Astrocyte (in vitro differentiated cells and primary cell): ENCODE data around the gene MAPK10. TPM values are rescaled to one million over a fixed set of nuclear protein-coding genes. Genes with fewer than 3 reads are reported as not detected.

Experiments used
- DNase-seq: peaks from one replicate; pipeline ENCODE4 v3.0.0-alpha.2; 2010; ENCODE audit warnings: low read depth
- FAIRE-seq: peaks from 2 replicates; lab custom pipeline; 2011; peaks lifted over from hg19 to GRCh38; lab: Jason Lieb, UNC
- H2AFZ ChIP-seq: 2 replicates; pipeline ENCODE4 v1.6.0; 2012; ENCODE audit warnings: low read depth, low read length, inconsistent platforms
- H3K27ac ChIP-seq: 2 replicates; pipeline ENCODE4 v1.5.1; 2011; ENCODE audit warnings: low read depth, low read length, inconsistent platforms
- H3K27me3 ChIP-seq: 2 replicates; pipeline ENCODE4 v1.6.0; 2011; ENCODE audit warnings: low read length, inconsistent platforms; ENCODE audit not compliant: insufficient read depth
- H3K36me3 ChIP-seq: 2 replicates; pipeline ENCODE4 v1.5.1; 2011; ENCODE audit warnings: low read length, inconsistent platforms; ENCODE audit not compliant: insufficient read depth
- H3K4me1 ChIP-seq: 2 replicates; pipeline ENCODE4 v1.5.1; 2011; ENCODE audit warnings: low read length, inconsistent platforms; ENCODE audit not compliant: insufficient read depth
- H3K4me2 ChIP-seq: 2 replicates; pipeline ENCODE4 v1.6.0; 2012; ENCODE audit warnings: low read length, inconsistent platforms
- H3K4me3 ChIP-seq: 2 replicates; pipeline ENCODE4 v1.5.1; 2011; ENCODE audit warnings: low read depth, mild to moderate bottlenecking, low read length, inconsistent platforms; ENCODE audit not compliant: insufficient read depth
- H3K79me2 ChIP-seq: 2 replicates; pipeline ENCODE4 v1.6.0; 2012; ENCODE audit warnings: mild to moderate bottlenecking, low read length, inconsistent platforms; ENCODE audit not compliant: insufficient read depth
- H3K9ac ChIP-seq: 2 replicates; pipeline ENCODE4 v1.6.0; 2012; ENCODE audit warnings: mild to moderate bottlenecking, low read length, inconsistent platforms
- H3K9me3 ChIP-seq: 2 replicates; pipeline ENCODE4 v1.5.1; 2012; ENCODE audit warnings: low read depth, mild to moderate bottlenecking, low read length, inconsistent platforms; ENCODE audit not compliant: insufficient read depth
- H4K20me1 ChIP-seq: 2 replicates; pipeline ENCODE4 v1.6.0; 2012; ENCODE audit warnings: low read length, inconsistent platforms; ENCODE audit not compliant: insufficient read depth
- H3K27ac Mint-ChIP-seq: one replicate; pipeline ENCODE4 v1.8.0; 2021; ENCODE audit warnings: mild to moderate bottlenecking, mixed read lengths; ENCODE audit not compliant: unreplicated experiment
- H3K27me3 Mint-ChIP-seq: one replicate; pipeline ENCODE4 v1.8.0; 2021; ENCODE audit warnings: low read depth, mixed read lengths; ENCODE audit not compliant: unreplicated experiment
- H3K36me3 Mint-ChIP-seq: one replicate; pipeline ENCODE4 v1.8.0; 2021; ENCODE audit warnings: low read depth, mixed read lengths; ENCODE audit not compliant: unreplicated experiment
- H3K4me1 Mint-ChIP-seq: one replicate; pipeline ENCODE4 v1.8.0; 2021; ENCODE audit warnings: low read depth, mixed read lengths; ENCODE audit not compliant: unreplicated experiment
- H3K4me3 Mint-ChIP-seq: one replicate; pipeline ENCODE4 v1.8.0; 2021; ENCODE audit warnings: mild to moderate bottlenecking, moderate library complexity, mixed read lengths; ENCODE audit not compliant: unreplicated experiment
- H3K9me3 Mint-ChIP-seq: one replicate; pipeline ENCODE4 v1.8.0; 2021; ENCODE audit warnings: mild to moderate bottlenecking, mixed read lengths; ENCODE audit not compliant: unreplicated experiment
- EZH2 ChIP-seq: IDR thresholded peaks from 2 replicates; pipeline ENCODE4 v1.6.1; 2012; ENCODE audit warnings: mild to moderate bottlenecking, low read length, inconsistent platforms; ENCODE audit not compliant: insufficient read depth
- total RNA-seq: library from RNA; stranded (reverse); gene quantifications from 2 replicates; pipeline ENCODE4 v1.2.1, GENCODE V29; 2021
- TF ChIP-seq, protein P1 (sequence below): IDR thresholded peaks from 2 replicates; pipeline ENCODE4 v1.5.1; 2011; ENCODE audit warnings: low read depth, mild to moderate bottlenecking, inconsistent platforms, low read length, moderate library complexity; ENCODE audit not compliant: insufficient read depth

MAPK10 gene
- total RNA-seq, 1 donor from 2014 or later, result 7.5 TPM

DNA sequence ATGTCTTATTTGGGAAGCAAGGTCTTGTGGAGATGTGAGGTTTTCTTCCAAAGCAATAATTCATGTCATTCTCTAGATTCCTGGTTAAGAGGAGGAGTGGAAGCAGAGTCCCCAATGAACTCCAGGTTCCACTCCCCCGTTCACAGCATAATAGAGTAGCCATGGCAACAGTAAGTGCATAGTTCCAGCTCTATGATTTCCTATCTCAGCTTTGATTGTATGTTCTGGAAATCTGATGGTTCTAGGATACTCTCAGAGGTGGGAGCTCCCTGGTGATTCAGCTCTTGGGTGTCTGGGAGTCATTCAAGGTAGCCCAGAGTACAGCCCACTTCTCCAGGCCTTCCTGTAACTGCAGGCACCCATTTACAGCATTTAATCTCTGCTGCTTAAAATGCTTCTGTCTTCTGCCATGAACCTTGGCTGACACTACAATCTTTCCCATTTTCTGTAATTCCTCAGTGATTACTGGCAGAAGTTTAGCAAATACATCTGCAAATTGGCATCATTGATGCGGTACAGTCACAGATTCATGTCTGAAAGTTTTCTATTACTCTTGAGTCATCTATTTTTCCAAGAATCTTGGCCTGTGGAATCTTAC, 242.0 kb downstream of the MAPK10 start:
- no peak overlapping the region for H2AFZ ChIP-seq
- H3K4me1 ChIP-seq, result peaks cover 18% of the 10 kb centered on the region
- no peaks in the 10 kb centered on the region for H3K27me3 Mint-ChIP-seq
- no peak overlapping the region for H3K4me3 ChIP-seq
- H3K4me1 Mint-ChIP-seq, result peaks cover 8% of the 10 kb centered on the region
- peak overlapping the region; percentile 63 for H3K27ac ChIP-seq
- FAIRE-seq (peak; percentile 65), DNase-seq (peak; percentile 100)
- H3K27me3 ChIP-seq, result no peaks in the 10 kb centered on the region
- no peaks in the 10 kb centered on the region for H3K36me3 Mint-ChIP-seq
- no peaks in the 10 kb centered on the region for H3K36me3 ChIP-seq
- H3K79me2 ChIP-seq, result no peaks in the 10 kb centered on the region
- no peaks in the 10 kb centered on the region for H4K20me1 ChIP-seq
- no peak for TF ChIP-seq EZH2
- TF ChIP-seq, protein P1, sequence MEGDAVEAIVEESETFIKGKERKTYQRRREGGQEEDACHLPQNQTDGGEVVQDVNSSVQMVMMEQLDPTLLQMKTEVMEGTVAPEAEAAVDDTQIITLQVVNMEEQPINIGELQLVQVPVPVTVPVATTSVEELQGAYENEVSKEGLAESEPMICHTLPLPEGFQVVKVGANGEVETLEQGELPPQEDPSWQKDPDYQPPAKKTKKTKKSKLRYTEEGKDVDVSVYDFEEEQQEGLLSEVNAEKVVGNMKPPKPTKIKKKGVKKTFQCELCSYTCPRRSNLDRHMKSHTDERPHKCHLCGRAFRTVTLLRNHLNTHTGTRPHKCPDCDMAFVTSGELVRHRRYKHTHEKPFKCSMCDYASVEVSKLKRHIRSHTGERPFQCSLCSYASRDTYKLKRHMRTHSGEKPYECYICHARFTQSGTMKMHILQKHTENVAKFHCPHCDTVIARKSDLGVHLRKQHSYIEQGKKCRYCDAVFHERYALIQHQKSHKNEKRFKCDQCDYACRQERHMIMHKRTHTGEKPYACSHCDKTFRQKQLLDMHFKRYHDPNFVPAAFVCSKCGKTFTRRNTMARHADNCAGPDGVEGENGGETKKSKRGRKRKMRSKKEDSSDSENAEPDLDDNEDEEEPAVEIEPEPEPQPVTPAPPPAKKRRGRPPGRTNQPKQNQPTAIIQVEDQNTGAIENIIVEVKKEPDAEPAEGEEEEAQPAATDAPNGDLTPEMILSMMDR, result no peak
- no peaks in the 10 kb centered on the region for H3K9me3 Mint-ChIP-seq
- peak overlapping the region; percentile 56 for H3K27ac Mint-ChIP-seq
- peak overlapping the region; percentile 48 for H3K4me2 ChIP-seq
- no peaks in the 10 kb centered on the region for H3K9me3 ChIP-seq
- H3K9ac ChIP-seq, result peak overlapping the region; percentile 9
- no peak overlapping the region for H3K4me3 Mint-ChIP-seq

DNA sequence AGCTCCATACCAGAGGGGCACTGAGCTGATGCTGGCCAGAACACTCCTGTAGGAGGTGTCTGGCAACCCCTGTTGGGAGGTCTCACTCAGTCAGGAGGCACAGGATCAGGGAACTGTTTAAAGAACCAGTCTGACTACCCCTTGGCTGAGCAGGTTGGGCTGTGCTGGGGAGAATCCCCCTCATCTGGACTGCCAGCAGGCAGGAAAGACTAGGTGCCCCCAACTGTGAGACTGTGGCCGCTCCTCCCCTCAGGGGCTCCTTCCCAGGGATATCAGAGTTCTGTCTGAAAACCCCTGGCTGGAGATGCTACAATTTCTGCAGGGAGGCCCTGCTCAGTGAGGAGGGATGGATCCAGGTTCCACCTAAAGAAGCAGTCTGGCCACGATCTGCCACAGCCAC, 245.3 kb downstream of the MAPK10 start:
- TF ChIP-seq EZH2, result no peak
- TF ChIP-seq, protein P1, result no peak
- Histone ChIP-seq H3K4me2 (no peak overlapping the region), H3K4me1 (peaks cover 18% of the 10 kb centered on the region), H3K79me2 (no peaks in the 10 kb centered on the region), H3K9ac (no peak overlapping the region), H4K20me1 (no peaks in the 10 kb centered on the region), H3K36me3 (no peaks in the 10 kb centered on the region), H3K4me3 (no peak overlapping the region), H3K9me3 (no peaks in the 10 kb centered on the region), H2AFZ (no peak overlapping the region), H3K27ac (no peak overlapping the region), H3K27me3 (no peaks in the 10 kb centered on the region)
- H3K4me3 Mint-ChIP-seq, result no peak overlapping the region
- FAIRE-seq, result no peak
- H3K9me3 Mint-ChIP-seq, result peaks cover 7% of the 10 kb centered on the region
- H3K27ac Mint-ChIP-seq, result no peak overlapping the region
- peaks cover 8% of the 10 kb centered on the region for H3K4me1 Mint-ChIP-seq
- no peaks in the 10 kb centered on the region for H3K36me3 Mint-ChIP-seq
- H3K27me3 Mint-ChIP-seq, result no peaks in the 10 kb centered on the region
- DNase-seq, result no peak

DNA sequence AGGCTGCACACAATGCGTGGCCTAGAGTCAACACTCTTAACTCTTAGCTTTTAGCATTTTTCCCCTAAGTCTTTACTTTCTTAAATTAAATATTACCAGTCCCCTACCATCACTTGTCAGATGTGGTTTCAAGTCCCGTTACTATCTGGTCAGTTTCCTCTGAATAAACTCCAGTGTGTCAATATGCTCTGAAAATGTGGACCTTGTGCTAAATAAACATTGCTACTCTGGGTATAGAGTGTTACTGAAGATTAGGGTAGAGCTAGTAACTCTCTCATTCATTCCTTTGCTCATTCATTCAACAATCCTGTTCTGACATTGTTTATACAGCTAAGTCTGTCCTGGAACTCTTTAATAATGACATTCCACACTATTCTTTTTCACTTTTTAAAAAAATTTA, 251.0 kb downstream of the MAPK10 start:
- no peak overlapping the region for H3K4me3 Mint-ChIP-seq
- H3K27me3 ChIP-seq, result no peaks in the 10 kb centered on the region
- H3K36me3 ChIP-seq, result no peaks in the 10 kb centered on the region
- no peaks in the 10 kb centered on the region for H3K4me1 ChIP-seq
- DNase-seq (no peak), FAIRE-seq (no peak)
- peaks cover 7% of the 10 kb centered on the region for H3K9me3 Mint-ChIP-seq
- no peaks in the 10 kb centered on the region for H3K79me2 ChIP-seq
- H4K20me1 ChIP-seq, result no peaks in the 10 kb centered on the region
- H3K36me3 Mint-ChIP-seq, result no peaks in the 10 kb centered on the region
- H3K27me3 Mint-ChIP-seq, result no peaks in the 10 kb centered on the region
- TF ChIP-seq, protein P1, result no peak
- H3K27ac Mint-ChIP-seq, result no peak overlapping the region
- no peak overlapping the region for H3K9ac ChIP-seq
- no peak overlapping the region for H3K4me2 ChIP-seq
- no peak overlapping the region for H3K4me3 ChIP-seq
- no peaks in the 10 kb centered on the region for H3K9me3 ChIP-seq
- H3K27ac ChIP-seq, result no peak overlapping the region
- peaks cover 6% of the 10 kb centered on the region for H3K4me1 Mint-ChIP-seq
- H2AFZ ChIP-seq, result no peak overlapping the region
